IPS-NIHi7 (cell line): ENCODE results near the gene ATP12A.

Experiments
- DNase-seq: peaks from one replicate; pipeline ENCODE4 v3.0.0; 2012; ENCODE audit warnings: mixed read lengths; ENCODE audit errors: extremely low spot score

Gene ATP12A

DNA sequence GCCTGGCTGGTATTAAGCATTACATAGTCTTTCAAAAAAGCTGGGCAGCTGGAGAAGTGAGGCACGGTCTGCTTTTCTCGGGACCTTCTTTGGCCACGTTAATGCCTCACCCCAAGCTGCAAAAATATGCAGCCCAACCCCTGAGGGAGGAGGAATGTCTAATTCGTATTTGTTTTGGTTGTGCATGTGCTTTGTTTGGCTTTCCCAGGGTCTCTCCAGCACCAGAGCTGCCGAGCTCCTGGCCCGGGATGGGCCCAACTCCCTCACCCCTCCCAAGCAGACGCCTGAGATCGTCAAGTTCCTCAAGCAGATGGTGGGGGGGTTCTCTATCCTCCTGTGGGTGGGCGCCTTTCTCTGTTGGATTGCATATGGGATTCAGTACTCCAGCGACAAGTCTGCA is 7.9 kb downstream of the ATP12A start:
- no peak for DNase-seq

DNA sequence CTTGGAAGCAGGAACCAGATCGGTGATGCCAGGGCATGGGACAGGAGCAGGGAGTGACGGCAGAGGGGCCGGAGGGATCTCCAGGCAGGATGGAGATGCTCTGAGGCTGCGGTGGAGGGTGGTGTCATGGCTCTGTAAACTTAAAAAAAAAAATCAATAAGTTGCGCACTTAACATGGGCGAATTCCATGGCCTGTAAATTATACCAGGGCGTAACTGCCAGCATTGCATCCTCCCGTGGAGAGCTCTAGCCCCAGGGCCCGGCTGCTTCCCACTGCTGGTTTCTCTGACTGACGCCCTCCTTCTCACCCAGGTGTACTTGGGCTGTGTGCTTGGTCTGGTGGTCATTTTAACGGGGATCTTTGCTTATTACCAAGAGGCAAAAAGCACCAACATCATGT is 8.7 kb downstream of the ATP12A start:
- no peak for DNase-seq

DNA sequence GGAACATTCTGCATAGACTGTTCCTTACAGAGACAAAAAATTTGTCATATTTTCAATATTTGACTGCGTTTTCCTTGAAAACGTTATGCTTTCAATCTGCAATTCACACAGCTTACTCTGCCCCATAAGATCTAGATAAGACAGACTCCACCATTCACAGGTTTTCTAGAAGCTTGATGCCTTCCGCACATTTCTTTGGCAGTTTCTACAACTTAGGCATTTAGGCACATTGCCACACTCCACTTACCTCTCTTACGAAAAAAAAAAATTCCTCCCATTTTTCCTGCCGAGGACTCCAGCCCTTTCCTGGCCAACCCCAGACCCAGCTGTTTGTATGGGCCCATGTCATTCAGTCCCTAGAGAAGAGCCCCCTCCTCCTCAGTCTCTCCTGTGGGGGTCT is 11.2 kb downstream of the ATP12A start:
- DNase-seq: no peak

DNA sequence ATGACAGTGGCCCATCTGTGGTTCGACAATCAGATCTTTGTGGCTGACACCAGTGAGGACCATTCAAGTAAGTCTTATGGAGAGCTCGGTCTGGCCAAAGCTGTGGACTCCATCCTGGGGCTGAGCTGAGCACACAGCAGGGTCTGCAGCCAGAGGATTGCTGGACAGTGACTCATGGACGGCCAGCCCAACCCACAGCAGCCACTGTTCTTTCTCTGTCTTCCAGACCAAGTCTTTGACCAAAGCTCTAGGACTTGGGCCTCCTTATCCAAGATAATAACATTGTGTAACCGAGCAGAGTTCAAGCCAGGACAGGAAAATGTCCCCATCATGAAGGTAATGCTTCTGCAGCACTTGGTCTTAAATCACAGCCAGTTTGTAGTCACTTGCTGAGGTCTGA is 12.4 kb downstream of the ATP12A start:
- no peak for DNase-seq

DNA sequence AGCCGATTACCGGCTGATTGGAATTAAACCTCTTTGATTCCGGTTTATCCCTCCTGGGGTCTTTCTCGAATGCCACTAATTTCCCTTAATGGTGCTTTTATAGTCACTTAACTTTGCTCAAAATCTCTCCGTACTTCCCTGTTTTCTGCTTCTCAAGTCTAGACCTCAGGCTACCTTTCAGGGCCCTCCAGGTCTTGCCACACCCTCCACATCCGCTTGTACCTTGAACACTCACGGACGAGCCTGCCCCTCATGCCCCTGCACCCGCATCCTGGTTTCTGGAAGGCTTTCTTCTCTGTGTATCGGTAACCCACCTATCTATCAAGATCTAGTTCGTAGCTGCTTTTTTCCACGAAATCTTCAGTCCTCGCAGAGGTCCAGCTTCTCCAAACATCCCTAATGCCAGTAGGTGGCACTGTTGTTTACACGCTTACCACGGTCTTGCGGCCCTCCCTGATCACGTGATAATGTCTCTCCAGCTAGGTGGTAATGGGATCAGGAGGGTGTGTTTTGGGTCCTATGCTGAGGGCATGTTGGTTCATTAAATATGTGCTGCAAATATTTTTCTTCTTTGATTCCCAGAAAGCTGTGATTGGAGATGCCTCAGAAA is 13.8 kb downstream of the ATP12A start:
- peak; percentile 91 for DNase-seq

DNA sequence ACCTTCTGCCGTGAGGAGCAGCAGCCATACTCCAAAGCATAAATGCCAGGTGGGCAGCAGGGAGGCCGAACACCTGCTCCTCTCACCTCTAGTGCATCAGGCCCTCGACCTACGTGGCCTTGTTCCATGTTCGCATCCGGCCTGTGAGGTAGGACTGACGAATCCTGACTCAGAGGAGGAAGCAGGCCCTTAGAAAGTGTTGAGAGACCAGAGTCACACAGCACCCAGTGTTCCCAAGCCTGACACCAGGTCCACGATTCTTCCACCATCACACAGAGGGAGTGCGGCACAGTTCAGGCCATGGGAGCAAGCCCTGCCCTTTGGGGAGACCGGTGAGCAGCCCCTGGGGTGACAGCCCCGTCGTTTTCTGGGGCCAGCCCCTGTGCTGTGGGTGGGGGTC is 14.7 kb downstream of the ATP12A start:
- no peak for DNase-seq

DNA sequence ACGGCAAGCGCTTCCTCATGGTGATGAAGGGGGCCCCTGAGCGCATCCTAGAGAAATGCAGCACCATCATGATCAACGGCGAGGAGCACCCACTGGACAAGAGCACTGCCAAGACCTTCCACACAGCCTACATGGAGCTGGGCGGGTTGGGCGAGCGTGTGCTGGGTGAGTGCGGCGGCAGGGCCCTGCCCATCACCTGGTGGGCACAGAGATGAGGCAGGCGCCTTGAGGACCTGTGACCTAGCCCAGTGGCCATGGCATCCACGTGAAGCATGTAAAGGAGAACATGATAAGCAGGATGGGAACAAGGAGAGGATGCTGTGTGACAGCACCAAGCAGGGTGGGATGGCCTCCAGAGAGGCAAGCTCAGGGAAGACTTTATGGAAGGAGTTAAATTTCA is 18.5 kb downstream of the ATP12A start:
- DNase-seq: no peak

DNA sequence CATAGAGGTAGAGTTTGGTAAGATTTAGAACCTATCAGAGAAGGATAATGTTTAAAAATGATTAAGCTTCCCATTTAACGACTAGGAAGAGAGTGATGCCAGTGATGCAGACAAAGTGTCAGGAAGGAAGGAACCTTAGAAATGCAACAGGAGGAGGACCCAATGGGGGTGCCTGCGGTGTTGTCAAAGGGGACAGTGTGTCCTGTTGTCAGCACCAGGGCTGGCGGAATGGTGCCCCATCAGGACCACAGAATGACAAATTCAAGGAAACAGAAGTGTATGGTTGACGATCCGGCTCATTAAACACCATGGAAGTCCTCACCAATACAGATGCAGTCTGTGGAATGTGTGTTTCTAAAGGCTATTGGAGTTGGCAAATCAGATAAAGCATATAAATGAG is 19.3 kb downstream of the ATP12A start:
- no peak for DNase-seq

DNA sequence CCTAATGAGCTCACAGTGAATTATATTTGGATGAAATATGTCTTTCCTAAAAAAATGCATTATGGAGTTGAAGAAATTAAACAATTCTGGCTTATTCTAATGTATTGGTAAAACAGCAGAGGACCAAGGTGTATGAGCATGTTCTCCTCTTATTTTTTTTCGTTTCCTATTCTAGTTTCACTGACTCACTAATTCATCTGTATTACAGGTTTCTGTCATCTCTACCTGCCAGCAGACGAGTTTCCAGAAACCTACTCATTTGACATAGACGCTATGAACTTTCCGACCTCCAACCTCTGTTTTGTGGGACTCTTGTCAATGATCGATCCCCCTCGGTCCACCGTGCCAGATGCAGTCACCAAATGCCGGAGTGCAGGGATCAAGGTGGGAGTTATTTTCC is 20.3 kb downstream of the ATP12A start:
- DNase-seq: no peak

DNA sequence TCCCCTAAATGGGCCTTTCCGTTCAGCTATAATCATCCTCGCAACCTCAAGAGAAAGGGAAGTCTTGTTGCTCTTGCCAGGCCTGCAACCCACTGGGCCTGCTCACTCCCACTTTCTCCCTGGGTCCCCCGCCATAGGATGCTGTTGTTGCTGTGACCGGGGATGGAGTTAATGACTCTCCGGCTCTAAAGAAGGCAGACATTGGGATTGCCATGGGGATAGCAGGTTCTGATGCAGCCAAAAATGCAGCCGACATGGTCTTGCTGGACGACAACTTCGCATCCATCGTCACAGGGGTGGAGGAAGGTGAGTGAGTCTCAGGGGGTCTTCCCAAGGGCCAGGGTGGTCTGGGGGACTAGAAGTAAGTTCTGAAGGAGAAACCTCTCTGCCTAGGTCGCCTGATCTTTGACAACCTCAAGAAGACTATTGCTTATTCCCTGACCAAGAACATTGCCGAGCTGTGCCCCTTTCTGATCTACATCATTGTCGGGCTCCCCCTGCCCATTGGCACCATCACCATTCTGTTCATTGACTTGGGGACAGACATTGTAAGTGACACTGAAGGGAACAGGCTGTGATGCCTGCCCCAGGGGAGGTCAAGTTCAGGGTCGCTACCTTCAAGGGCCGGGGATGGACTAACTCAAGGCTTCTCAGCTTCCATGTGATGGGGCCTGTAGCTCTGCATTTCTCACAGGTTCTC is 26.8 kb downstream of the ATP12A start:
- DNase-seq: no peak

DNA sequence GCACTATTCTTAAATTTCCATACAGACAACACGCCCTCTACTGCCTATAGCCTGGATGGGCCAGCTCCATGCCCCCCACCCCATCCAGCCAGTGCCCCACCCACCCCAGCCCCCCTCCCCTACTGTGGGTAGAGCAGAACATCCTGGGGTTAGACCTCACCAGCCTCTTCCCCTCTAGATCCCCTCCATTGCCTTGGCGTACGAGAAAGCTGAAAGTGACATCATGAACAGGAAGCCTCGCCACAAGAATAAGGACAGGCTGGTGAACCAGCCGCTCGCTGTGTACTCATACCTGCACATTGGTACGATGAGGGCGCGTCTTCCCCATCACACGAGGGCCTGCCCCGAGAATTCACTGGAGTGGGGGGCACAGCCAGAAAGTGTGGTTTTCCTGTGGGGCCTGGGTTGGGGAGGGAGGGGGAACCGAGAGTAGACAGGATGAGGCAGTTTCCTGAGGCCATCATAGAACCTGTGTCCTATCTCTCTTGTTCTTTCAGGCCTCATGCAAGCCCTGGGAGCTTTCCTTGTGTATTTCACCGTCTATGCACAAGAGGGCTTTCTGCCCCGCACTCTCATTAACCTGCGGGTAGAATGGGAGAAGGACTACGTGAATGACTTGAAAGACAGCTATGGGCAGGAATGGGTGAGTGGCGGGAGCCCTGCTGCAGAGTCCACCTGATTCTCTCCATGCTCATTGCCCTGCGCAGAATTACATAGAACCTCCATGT is 29.1 kb downstream of the ATP12A start:
- no peak for DNase-seq

DNA sequence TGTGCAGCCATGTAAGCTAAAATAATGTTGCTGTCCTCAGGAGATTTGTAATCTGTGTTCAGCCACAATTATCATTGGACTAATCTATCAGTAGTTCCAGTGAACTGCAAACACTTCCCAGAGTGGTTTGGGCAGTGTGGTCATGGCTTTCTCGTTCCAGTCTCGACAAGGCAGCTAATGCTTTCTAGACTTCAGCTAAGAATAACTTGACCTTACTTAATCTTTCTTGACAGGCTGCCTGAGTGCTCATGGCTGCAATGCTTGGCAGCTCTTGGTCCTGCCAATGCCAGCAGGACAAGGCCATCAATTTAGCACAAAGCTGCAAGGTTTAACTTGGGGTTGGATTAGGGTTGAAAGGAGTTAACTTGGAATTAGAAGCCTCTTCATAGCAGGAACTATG is 32.8 kb downstream of the ATP12A start:
- DNase-seq: no peak

DNA sequence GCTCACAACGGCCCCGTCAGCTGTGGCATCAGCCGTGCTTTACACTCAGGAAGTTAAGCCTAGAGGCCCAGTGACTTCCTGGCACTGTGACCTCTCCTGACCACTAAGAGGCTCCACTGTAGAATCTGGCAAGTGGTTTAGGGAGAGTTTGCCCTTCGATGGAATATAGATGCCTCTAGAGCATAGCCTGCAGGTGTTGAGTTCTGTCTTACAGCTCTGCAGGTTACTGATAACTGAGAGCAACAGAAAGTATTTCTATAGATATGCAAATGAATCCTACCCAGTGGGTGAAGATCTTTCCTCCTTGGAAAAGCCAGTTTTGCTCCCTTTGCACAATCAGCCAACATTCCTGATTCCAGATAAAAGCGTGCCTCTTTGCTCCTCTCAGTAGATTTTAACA is 35.8 kb downstream of the ATP12A start:
- DNase-seq: peak; percentile 68

DNA sequence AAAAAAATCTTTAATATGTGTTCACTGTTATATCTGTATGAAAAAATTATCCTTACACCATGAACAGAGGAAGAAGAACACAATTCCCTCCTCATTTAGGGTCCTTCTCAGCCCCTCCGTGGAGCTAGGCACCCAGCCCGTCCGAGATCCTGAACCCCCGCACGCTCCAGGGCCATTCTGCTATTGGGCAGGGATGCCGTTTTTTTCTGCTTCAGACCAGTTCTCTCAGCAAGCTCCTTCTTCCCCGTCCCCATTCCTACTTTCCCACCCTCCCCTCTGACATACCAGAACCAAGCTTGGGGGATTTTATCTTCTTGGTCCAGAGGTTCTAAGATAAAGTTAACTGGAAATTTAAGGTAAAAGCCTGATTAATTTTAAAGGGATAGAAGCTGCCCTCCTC is 36.2 kb downstream of the ATP12A start:
- DNase-seq: peak; percentile 61

DNA sequence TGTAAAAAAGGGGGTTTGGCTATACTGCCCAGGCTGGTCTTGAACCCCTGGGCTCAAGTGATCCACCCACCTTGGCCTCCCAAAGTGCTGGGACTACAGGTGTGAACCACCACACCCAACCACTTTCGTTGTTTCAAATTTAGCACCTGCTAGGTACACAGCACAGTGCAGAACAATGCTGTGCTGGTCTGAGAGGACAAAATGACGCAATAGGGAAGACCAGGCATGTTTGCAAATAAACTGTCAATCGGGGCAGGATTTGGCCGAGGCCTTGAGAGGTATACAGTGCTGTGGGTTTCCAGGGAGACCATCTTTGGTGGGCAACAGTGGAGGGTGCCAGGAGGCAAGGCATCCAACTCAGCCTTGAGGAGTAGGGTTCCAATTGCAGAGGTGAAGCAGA is 37.0 kb downstream of the ATP12A start:
- DNase-seq: no peak

DNA sequence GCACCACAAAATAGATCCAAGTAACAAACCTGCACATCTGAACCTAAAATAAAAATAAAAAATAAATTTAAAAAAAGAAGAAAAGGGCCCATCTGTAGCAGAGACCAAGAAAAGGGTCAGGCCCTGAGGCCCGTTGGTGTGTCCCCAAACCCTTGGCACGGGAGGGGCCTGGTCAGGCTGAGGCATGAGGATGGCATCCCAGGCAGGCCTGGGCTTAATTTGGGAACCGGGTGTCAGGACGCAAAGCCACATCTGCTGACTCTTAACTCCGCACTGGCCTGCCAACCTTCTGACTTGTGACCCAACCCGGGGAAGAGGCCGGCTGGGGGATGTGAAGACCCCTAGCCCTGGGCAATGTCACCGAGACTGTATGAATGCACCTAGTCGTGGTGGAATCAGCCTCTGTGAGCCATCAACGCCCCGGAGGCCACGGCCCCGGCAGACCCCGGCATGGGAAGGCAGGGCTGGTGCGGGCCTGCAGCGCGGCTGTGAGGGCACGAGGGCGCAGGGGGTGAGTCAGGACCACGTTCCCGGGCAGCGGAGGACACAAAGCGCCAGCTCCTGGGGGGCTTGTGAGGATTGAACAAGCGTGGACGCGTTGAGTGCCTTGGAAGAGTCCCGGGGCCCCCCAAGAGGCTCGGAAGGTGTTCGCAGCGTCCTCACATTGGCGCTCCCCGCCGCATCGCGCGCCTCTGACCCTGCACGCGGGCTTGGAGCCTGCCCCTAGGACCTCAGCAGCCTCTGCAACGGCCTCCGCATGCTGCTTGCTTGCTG is 38.2 kb downstream of the ATP12A start:
- DNase-seq: no peak

DNA sequence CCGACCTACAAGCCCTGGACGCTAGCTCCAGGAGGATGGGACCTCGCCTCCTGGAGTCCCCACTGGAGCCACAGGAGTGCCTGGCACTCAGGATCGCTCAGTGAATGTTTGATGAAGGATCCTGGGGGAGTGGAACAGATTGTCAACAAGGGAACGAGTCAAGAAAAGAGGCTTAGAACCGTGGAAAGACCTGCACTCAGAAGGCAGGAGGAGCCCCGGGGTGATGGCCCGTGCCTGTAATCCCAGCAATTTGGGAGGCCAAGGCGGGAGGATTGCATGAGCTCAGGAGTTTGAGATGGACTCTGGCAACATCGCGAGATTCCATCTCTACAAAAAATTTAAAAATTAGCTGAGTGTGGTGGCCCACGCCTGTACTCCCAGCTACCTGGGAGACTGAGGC is 38.9 kb downstream of the ATP12A start:
- no peak for DNase-seq

DNA sequence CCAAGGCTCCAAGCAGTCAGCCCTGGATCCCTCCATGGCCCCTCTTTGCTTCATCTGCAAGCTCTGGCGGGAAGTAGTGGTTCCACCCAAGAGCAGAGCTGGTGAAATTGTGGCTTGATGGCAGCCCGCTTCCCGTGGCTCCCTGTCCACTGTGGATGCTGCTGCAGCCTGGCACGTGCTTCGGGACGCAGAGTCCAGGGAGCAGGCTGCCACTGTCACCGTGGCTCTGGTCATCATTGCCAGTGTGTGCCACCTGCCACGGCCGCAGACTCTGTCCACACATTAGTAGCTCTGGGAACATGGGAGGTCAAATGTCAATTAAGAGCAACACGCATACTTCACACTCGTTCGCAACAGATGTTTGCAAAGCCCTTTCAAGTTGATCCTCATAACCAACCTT is 43.0 kb downstream of the ATP12A start:
- DNase-seq: no peak

DNA sequence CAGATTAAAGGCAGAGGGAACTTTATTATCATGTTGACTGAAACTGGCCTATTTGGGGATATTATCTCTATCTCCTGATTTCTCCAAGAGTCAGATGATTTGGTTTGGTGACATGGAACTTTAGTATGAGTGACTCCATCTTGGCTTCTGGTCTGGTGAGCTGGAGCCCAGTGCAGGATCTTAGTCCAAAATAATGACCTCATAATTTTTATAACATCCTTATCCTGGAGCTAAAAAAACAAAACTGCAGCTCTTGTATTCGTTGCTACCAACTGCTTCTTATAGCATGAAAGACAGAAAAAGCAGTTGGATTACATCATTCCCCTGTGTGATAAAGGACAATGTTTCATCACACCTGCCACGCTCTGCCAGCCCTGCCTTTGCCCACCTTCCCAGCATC is 44.5 kb downstream of the ATP12A start:
- no peak for DNase-seq

DNA sequence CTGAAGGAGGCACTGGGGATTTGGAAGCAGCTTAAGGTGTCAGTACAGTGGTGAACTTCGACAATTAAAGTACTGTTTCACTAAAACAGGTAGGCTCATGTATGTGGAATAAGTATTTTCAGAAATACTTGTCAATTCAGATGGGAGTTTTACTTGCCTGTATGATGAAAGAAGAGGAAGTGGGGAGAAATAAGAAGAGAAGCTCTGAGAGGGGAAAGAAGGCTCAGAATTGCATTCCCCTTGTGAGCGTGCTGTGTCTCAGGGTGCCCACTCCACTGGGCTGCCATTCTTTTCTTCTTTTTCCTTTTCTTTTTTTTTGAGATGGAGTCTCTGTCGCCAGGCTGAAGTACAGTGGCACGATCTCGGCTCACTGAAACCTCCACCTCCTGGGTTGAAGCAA is 45.2 kb downstream of the ATP12A start:
- DNase-seq: no peak

DNA sequence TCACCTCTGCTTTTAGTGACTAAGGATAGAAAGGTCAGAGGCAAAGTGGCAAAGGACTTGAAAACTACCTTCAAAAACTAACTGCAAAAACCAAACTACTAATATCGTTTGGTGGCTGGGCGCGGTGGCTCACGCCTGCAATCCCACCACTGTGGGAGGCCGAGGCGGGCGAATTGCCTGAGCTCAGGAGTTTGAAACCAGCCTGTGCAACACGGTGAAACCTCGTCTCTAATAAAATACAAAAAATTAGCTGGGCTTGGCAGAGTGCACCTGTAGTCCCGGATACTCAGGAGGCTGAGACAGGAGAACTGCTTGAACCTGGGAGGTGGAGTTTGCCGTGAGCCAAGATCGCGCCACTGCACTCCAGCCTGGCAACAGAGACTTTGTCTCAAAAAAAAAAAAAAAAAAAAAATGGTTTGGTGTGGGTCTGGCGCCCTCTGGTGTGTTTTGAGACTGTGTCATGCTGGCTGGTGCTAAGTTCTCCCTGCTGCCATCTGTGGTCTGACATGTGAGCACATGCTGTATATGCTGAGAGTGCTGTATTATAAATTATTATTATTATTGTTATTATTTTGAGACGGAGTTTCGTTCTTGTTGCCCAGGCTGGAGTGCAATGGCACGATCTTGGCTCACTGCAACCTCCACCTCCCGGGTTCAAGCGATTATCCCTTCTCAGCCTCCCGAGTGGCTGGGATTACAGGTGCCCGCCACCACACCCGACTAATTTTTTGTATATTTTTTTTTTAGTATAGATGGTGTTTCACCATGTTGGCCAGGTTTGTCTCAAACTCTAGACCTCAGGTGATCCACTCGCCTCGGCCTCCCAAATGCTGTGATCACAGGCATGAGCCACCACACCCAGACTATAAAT is 47.8 kb downstream of the ATP12A start:
- DNase-seq: peak; percentile 85
